Vagina (tissue), 2 donors: ENCODE data around the gene KDM1B. TPM values are rescaled to one million over a fixed set of nuclear protein-coding genes. Genes with fewer than 3 reads are reported as not detected.

Experiments
- DNase-seq, 2 donors: peaks; one replicate each; pipeline ENCODE4 v3.0.0-alpha.2; 2017; ENCODE audit errors: extremely low spot score in 2 of 2
- H3K27ac ChIP-seq: fragments of 200-600 bp; sonication (generic); one replicate; pipeline ENCODE4 v1.5.1; 2019
- H3K27me3 ChIP-seq: fragments of 200-600 bp; sonication (generic); one replicate; pipeline ENCODE4 v1.5.1; 2019
- H3K36me3 ChIP-seq, 2 donors: fragments of 200-600 bp; sonication (generic); one replicate each; pipeline ENCODE4 v1.5.1; 2017 to 2019
- H3K4me1 ChIP-seq: fragments of 200-600 bp; sonication (generic); one replicate; pipeline ENCODE4 v1.5.1; 2019
- H3K4me3 ChIP-seq, 2 donors: fragments of 200-600 bp; sonication (generic); 1 replicate in 1 of 2; 2 replicates in 1 of 2; pipeline ENCODE4 v1.5.1; 2016 to 2019
- H3K9me3 ChIP-seq: fragments of 200-600 bp; sonication (generic); one replicate; pipeline ENCODE4 v1.5.1; 2019
- POLR2A ChIP-seq, 2 donors: fragments of 450-650 bp; IDR thresholded peaks; one replicate each; pipeline ENCODE4 v1.6.1; 2017; ENCODE audit warnings: antibody characterized with exemption in 2 of 2, mild to moderate bottlenecking in 2 of 2, moderate library complexity in 2 of 2
- POLR2AphosphoS5 ChIP-seq, 2 donors: sonication (generic); formaldehyde crosslinking; IDR thresholded peaks; one replicate each; pipeline ENCODE4 v1.9.0; 2017; ENCODE audit warnings: antibody characterized with exemption in 2 of 2, mild to moderate bottlenecking in 2 of 2, low read depth in 1 of 2; ENCODE audit not compliant: insufficient read depth in 1 of 2
- intact Hi-C: fragments of 100-400 bp; cut with DNase I; formaldehyde crosslinking; loops from one replicate; pipeline ENCODE4 v1.15.1; 2023
- total RNA-seq: library from RNA; depleted of rRNA; stranded (reverse); fragments of >200 nt; gene quantifications from one replicate; pipeline ENCODE4 v1.2.3, GENCODE V29; 2016
- TF ChIP-seq, protein P1 (sequence below), 3 experiments: fragments of 450-650 bp in 2 of 3; fragments of 200-600 bp in 1 of 3; sonication (generic) in 1 of 3; IDR thresholded peaks; one replicate each; pipeline ENCODE4 v1.5.1; 2017 to 2019; ENCODE audit warnings: antibody characterized with exemption in 3 of 3, mild to moderate bottlenecking in 2 of 3, moderate library complexity in 2 of 3

The KDM1B gene
- total RNA-seq, 1 donor from 2014 or later: 20.6 TPM

GRCh38 chr6:18126121-18126520 lies 29.1 kb upstream of the KDM1B start:
- H3K27me3 ChIP-seq: no peaks in the 10 kb centered on the region
- peaks cover 14% of the 10 kb centered on the region for H3K4me1 ChIP-seq
- no peak for DNase-seq
- TF ChIP-seq POLR2A (IDR thresholded peaks at IDR 0.05): no peak
- TF ChIP-seq, protein P1, sequence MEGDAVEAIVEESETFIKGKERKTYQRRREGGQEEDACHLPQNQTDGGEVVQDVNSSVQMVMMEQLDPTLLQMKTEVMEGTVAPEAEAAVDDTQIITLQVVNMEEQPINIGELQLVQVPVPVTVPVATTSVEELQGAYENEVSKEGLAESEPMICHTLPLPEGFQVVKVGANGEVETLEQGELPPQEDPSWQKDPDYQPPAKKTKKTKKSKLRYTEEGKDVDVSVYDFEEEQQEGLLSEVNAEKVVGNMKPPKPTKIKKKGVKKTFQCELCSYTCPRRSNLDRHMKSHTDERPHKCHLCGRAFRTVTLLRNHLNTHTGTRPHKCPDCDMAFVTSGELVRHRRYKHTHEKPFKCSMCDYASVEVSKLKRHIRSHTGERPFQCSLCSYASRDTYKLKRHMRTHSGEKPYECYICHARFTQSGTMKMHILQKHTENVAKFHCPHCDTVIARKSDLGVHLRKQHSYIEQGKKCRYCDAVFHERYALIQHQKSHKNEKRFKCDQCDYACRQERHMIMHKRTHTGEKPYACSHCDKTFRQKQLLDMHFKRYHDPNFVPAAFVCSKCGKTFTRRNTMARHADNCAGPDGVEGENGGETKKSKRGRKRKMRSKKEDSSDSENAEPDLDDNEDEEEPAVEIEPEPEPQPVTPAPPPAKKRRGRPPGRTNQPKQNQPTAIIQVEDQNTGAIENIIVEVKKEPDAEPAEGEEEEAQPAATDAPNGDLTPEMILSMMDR (IDR thresholded peaks at IDR 0.05): no peak
- no peak for TF ChIP-seq POLR2AphosphoS5 (IDR thresholded peaks at IDR 0.05; ENCODE audit: insufficient read depth in 1 of 2, low read depth in 1 of 2)
- intact Hi-C loops: loop anchor here (10.0 kb wide), 2 partner anchors 131 to 291 kb away; no protein-coding TSS in a partner anchor
- H3K4me3 ChIP-seq: no peak overlapping the region
- no peaks in the 10 kb centered on the region for H3K36me3 ChIP-seq
- H3K27ac ChIP-seq: no peak overlapping the region
- no peaks in the 10 kb centered on the region for H3K9me3 ChIP-seq

GRCh38 chr6:18132346-18132745 lies 22.9 kb upstream of the KDM1B start:
- Histone ChIP-seq H3K36me3 (peaks cover 0 to 16% of the 10 kb centered on the region in 2 donors), H3K9me3 (no peaks in the 10 kb centered on the region), H3K4me3 (no peak overlapping the region), H3K27ac (no peak overlapping the region), H3K4me1 (no peaks in the 10 kb centered on the region), H3K27me3 (no peaks in the 10 kb centered on the region)
- no peak for DNase-seq
- TF ChIP-seq, protein P1 (IDR thresholded peaks at IDR 0.05): no peak
- TF ChIP-seq POLR2A (IDR thresholded peaks at IDR 0.05) (no peak), POLR2AphosphoS5 (IDR thresholded peaks at IDR 0.05; ENCODE audit: insufficient read depth in 1 of 2, low read depth in 1 of 2) (no peak)
- intact Hi-C loops: no loop called here

DNA sequence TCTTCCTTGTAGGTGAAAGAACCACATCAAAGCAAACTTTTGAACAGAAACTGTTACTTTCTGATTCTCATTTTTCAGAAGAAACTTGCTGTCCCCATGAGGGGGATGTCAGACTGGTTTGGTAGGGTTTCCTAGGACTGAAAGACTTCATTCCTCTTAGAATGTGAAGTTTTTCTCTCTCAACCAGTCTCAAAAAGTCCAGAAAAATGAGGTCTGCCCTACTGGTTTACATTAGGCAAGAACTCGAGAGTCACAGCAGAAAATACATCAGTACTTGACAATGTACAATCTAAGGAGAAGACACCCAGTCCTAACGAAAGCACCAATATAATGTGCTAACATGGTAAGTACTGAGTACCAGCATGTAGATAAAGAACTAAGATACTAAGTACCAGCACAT lies 20.1 kb upstream of the KDM1B start:
- Histone ChIP-seq H3K9me3 (no peaks in the 10 kb centered on the region), H3K36me3 (peaks cover 0 to 21% of the 10 kb centered on the region in 2 donors), H3K4me1 (no peaks in the 10 kb centered on the region), H3K27me3 (no peaks in the 10 kb centered on the region), H3K27ac (no peak overlapping the region), H3K4me3 (no peak overlapping the region)
- no peak for DNase-seq
- intact Hi-C loops: no loop called here
- TF ChIP-seq, protein P1 (IDR thresholded peaks at IDR 0.05): no peak
- TF ChIP-seq POLR2AphosphoS5 (IDR thresholded peaks at IDR 0.05; ENCODE audit: insufficient read depth in 1 of 2, low read depth in 1 of 2) (no peak), POLR2A (IDR thresholded peaks at IDR 0.05) (no peak)

DNA sequence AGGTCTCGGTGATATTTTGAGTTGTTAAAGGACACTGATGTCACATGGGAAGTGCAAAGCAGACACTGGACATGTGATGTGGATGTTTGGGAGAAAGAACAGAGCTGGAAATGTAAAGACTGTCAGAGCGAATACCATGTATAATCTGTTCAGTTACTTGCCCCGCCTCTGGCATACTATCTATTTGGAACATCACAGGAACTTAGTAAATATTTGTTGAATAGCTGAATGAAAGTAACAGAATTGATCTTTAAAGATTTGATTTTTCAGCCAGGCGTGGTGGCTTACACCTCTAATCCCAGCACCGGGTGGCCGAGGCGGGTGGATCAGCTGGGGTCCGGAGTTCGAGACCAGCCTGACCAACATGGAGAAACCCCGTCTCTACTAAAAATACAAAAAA lies 19.0 kb upstream of the KDM1B start:
- no peak overlapping the region for H3K27ac ChIP-seq
- peaks cover 0 to 27% of the 10 kb centered on the region in 2 donors for H3K36me3 ChIP-seq
- no peak for DNase-seq
- H3K4me1 ChIP-seq: no peaks in the 10 kb centered on the region
- TF ChIP-seq, protein P1 (IDR thresholded peaks at IDR 0.05): no peak
- TF ChIP-seq POLR2A (IDR thresholded peaks at IDR 0.05) (no peak), POLR2AphosphoS5 (IDR thresholded peaks at IDR 0.05; ENCODE audit: insufficient read depth in 1 of 2, low read depth in 1 of 2) (no peak)
- H3K4me3 ChIP-seq: no peak overlapping the region
- intact Hi-C loops: no loop called here
- H3K27me3 ChIP-seq: no peaks in the 10 kb centered on the region
- H3K9me3 ChIP-seq: no peaks in the 10 kb centered on the region

- intact Hi-C loops: no loop called here
- Histone ChIP-seq H3K4me3 (no peak overlapping the region), H3K4me1 (no peaks in the 10 kb centered on the region), H3K27ac (no peak overlapping the region), H3K36me3 (peaks cover 0 to 27% of the 10 kb centered on the region in 2 donors), H3K27me3 (no peaks in the 10 kb centered on the region), H3K9me3 (no peaks in the 10 kb centered on the region)
- no peak for DNase-seq
- TF ChIP-seq POLR2AphosphoS5 (IDR thresholded peaks at IDR 0.05; ENCODE audit: insufficient read depth in 1 of 2, low read depth in 1 of 2) (no peak), POLR2A (IDR thresholded peaks at IDR 0.05) (no peak)
- TF ChIP-seq, protein P1 (IDR thresholded peaks at IDR 0.05): no peak
Measured at GRCh38 chr6:18138906-18139305, 16.3 kb upstream of the KDM1B start.
